HG03196 (cell line): ENCODE measurements around the gene APOB.

Source experiments
- ATAC-seq: cut with Tn5 transposase; IDR thresholded peaks from one replicate; pipeline ENCODE4 v1.9.1; 2021; ENCODE audit not compliant: unreplicated experiment

APOB gene

DNA sequence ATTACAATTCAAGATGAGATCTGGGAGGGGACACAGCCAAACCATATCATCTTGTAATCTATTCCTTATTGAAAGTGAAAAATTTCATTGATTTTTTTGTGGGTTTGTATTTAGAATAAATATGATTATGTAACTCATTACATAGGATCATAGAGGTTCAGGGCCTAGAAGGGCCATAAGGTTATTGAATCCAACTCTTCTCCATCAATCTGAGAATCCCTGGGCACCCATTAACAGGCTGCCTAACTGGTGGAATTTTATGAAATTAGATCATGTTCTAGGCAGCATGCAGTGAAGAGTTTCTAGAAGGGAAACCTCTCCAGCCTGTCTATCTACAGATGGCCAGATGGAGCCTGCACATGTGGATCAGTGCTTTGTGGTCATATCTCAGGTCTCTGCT lies 6.3 kb upstream of the APOB start:
- no peak for ATAC-seq

DNA sequence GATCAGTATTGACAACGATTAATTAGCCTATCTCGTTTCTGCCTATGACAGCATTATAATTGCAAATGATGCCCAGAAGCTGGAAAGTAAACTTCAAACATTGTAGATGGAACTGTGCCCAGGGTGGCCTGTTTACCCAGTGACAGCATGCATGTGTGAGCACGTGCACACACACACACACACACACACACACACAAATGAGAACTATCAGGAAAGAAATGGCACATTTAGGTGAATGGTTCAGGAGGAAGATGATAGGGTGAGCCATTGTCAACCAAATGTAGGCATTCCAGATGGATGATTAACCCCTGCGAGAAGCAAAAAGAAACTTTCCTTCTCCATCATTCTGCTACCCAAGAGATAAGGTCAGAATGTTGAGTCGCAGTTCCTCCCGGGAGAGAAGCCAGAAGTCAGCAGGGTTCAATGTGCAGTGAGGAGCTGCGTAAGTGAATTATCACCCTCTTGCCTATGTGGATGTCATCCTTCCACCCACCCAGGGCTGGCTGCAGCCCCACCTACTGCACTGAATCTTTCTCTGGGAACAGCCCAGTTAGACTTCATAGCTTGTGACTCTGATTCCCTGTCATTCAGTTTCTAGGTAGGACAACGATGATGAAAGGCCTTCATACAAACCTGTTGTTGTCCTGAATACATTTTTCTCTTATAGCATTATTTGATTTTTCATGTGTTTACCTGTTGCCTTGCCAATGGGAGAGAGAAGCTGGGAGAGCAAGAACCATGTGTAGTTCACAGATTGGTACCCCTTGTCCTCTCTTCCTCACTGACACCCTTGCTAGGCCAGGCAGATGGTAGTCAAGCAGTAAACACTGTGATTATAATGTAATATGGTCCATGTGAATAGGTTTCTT lies 3.5 kb upstream of the APOB start:
- no peak for ATAC-seq

DNA sequence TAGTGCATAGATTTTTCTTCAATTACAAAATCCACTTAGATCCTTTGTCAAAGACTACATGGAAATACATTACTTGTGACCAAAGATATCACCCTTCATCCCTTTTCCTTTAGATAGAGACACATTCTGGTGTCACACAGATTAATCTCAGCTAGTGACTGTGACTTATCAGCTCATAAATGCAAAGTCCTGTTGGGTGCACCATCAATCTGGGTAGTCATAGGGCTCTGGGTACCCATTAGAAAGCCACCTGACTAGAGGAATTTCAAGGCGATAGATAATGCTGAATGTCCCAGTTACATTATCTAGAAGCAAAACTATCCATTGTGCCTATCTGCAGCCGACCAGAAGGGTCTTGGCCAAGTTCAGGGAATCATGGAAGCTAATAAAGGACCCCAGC lies 2.6 kb upstream of the APOB start:
- ATAC-seq = no peak

DNA sequence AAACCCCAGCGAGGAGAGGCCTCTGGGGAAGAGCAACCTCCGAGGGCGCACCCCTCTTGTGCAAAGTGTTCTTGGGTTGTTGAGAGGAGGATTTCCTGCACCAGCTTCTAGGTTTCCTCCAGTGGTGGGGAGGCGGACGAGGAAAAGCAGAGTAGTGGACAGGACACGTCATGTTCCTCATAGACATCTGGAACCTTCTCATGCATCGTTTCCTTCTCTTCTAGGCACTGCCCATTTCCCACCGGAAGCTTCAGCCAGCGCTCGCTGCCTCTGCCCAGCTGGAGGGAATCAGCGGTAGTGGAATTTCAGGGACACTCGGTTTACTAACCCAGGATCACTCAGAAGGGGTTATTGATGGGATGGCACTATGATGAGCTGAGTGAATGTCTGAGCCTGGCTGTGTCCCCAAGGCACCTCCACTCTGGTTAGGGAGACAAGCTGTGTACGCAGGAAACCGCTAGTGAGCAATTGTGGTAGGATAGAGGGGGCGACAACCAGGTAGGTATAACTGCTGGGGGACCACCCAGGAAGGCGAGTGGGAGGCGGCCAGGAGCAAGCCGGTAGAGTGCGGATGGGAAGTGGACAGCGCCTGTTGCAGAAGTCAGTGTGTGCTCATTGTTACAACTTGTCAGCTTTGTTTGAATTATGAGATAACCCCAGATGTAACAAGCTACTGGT lies 960 bp upstream of the APOB start:
- ATAC-seq = no peak

DNA sequence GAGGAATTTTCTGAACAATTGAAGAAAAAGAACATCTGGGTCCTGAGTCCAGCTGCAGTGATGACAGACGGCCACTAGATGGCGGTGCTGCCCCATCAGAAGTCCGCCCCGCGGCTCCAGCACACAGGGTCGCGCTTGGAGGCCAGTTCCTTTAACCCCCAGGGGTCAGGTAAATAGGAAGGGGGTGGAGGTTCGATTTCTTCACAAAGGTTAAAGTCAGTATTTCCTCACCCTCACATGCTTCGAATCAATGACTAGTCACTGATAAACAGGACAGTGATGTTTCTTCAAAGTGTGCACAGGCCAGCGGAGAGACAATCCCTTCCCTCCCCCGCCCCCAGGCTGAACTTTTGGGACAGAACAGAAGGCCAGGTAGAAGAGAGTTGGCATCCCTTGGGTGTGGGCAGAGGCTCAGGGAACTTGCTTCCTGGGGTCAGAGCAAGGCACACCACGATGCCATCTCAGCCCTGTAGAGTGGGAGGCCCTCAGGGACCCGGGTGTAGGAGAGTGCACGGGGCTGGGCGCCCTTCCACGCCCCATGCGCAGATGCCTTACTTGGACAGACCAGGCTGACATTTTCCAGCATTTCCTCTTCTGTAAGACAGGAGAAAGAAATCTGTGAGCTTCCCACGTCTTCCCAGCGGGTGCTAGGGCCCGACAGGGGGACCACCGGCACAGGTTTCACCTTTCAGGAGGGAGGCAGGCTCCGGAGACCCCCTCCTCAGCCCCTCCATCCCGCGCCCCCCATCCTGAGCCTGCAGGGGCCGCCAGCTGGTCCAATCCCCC lies 722 bp downstream of the APOB start:
- peak; percentile 66 for ATAC-seq

DNA sequence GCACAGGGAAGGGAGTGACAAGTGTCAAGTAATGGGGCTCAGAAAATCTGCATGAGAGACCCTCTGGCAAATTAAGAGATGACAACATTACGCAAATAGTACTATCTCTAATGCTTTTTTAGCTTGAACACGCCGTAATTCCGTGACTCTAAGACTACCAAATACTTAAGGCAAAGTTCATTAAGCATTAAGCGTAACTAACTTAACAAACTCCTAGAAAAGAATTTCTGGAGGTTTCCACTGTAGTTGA lies 1.2 kb downstream of the APOB start:
- ATAC-seq = no peak

DNA sequence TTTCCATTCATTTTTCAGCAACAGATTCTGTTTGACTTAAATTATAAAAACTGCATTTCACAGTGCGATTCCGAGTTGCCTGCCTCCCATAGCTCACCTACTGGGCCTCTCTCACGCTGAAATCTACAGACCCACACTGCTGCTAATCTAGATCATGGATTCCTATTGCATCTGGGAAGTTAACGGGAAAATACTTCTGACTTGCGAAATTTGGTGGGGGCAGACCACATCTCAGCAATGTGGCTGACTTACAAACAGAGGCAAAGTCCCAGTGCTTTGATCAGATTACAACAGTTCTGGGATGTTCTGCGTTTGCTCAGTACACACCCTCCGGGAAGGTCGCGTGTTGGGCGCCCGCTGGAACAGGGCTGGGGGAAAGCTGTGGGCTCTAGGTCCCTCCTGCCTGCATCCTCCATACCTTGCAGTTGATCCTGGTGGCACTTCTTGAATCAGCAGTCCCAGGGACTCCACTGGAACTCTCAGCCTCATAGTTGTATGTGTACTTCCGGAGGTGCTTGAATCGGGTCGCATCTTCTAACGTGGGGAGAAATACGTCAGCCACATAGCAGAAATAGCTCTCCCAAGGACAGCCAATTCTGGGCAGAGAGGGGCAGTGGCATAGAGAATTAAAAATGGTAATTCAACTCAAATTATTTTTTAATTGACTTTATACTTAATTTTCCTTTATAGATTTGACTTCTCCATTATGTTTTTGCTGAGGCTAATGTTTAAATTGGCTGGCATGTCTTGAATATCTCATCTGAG lies 1.7 kb downstream of the APOB start:
- no peak for ATAC-seq

DNA sequence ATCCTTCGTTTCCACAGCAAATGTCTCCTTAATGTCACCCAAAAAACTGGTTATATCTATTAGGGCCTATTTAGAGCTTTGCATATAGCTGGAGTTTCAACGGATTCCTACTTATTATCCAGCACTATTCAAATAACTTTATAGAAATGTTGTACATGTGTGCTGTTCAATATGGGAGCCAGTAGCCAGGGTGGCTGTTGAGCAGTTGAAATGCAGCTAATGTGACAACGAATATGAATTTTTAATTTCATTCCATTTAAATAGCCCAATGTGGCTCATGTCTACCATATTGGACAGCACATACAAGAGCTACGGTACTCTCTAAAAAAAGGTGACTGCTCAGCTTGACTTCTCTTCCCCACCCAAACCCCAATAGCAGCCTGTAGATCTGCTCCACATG lies 2.4 kb downstream of the APOB start:
- ATAC-seq = no peak

DNA sequence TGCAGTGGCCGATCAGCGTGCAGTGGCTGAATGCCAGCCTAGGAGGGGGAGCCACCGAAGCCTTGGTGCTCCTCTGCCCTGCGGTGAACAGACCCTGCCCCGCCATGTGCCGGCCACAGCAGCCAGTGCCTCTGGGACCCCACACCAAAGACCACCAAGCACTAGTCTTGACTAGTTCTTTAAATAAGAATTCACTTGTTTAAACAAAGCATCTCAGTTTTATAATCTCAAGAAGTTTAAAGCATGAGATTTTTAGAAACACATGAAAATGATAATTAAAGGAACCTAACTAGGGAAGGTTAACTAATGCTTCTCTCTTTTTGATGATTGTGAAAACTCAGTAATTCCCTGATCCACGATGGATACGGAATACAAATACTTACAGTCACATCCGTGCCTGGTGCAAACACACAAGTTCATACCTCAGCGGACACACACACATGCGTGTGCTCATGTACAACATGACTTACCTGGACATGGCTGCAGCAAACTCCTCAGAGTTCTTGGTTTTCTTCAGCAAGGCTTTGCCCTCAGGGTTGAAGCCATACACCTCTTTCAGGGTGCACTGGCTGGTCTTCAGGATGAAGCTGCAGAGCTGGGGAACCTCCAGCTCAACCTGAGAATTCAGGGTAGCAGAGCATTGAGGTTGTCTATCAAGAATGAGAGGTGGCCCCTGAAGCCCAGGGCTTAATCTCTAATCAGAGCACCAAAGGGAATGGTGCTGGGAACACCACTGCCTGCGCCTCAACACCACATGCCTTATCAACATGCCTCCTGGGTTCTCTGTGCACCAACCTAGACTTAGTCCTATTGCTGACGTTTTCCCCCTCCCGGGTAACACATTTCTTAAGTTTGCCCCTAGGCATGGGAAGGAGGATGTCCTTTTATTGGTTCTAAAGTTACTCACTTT lies 3.1 kb downstream of the APOB start:
- no peak for ATAC-seq

DNA sequence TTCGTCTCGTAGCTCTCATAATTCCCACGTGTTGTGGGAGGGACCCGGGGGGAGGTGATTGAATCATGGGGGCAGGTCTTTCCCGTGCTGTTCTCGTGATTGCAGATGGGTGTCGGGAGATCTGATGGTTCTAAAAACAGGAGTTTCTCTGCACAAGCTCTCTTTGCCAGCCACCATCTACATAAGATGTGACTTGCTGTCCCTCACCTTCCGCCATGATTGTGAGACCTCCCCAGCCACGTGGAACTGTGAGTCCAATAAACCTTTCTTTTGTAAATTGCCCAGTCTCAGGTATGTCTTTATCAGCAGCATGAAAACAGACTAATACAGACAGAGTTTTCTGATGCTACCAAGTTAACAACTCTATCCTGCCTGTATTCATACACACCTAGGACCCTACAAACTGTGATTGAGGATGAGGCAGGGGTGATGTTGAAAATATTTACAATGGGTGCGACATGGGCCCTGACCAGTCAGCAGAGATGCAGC lies 3.9 kb downstream of the APOB start:
- no peak for ATAC-seq

DNA sequence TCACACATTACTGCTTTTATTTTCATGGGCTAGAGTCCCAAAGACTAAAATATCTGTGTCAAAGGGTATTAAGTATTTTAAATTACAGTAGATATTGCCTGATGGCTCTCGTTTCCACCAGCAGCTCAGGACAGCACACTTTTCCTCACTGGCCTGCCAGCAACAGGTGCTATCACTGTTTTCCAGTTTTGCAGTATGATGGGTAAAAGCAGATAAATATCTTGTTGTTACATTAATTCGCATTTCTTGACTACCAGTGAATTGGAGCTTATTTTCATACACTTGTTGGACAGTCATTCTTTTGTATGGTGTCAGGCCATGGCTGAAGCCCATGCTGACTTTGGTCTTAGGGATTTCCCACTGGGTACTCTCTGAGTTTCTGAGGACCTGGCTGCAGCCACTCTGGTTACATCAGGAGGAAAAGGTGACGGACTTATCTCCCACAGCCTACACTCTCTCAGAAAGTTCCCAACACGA lies 4.8 kb downstream of the APOB start:
- no peak for ATAC-seq

DNA sequence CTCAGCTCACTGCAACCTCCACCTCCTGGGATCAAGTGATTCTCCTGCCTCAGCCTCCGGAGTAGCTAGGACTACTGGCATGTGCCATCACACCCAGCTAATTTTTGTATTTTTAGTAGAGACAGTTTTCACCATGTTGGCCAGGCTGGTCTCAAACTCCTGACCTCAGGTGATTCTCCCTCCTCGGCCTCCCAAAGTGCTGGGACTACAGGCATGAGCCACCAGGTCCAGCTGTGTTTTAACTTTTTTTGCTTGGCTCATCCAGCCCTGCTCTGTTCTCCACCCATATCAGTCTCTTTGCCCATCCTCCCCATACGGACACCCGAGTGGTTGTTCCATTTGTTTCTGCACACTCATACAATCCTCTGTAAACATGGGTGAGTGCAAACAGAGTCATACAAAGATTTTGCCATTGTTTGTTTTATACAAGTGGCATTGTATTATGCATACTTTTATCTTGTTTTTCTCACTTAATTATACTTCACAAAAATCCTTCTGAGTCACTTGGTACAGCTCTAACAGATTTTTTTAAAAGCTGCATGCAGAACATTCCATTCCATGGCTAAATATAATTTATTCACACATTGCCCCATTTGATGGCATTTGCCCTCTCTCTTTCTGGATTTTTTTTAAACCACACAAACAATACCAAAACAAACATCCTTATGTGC lies 5.3 kb downstream of the APOB start:
- ATAC-seq = no peak

DNA sequence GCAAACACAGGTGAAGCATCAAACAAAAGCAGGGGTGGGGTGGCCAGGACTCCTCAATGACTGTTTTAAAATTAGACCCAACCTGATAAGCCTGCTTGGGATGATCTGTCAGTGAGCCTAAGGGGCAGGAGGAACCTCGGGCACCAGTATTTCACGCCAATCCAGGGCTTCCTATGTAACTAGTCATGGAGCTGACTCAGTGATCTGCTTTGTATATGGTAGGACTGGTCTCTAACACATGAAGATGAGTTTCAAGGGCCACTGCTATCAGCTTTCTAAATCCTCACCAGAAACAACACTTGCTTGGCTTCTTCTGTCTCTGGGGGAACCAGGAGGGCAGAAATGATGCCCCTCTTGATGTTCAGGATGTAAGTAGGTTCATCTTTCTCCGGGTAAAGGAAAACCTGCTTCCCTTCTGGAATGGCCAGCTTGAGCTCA lies 6.2 kb downstream of the APOB start:
- no peak for ATAC-seq

DNA sequence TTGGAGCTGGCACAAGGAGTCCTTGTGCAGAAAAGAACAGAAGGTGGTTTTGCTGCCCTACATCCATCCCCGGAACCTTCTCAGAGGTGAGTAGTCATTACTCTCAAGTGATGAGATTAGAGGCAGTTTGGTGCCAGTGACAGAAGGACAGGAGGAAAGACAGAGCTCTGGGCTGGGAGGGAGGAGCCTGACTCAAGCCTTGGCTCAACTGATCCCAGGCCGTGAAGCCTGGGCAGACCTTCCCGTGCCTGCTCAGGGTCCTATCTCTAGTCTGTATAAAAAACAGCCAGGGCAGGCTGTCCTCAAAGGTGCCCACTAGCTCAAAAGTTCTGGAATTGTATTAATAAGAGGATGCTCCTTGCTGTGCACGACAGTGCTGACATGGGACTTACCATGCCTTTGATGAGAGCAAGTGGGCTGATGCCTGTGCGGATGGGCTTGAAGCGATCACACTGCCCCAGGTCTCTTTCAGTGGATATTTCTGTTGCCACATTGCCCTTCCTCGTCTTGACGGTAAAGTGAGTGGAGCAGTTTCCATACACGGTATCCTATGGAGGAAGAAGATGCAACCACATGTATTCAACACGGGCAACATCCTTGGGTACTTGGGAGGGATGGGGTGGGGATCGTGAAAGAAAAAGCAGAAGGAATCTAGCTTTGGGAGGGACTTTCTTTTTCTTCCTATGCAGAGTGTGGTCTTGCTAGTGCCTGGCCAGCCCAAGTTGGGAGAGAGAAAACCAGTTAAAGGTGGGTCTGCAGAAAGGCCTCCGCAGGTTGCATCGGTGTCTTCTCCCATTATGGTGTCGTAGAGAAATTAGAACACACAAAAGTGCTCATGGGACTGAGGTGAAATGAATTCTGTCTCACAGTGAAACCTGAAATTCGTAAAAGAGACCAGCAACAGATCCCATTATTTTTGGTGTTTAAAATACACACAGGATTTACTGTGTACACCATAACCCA lies 6.9 kb downstream of the APOB start:
- ATAC-seq = no peak

DNA sequence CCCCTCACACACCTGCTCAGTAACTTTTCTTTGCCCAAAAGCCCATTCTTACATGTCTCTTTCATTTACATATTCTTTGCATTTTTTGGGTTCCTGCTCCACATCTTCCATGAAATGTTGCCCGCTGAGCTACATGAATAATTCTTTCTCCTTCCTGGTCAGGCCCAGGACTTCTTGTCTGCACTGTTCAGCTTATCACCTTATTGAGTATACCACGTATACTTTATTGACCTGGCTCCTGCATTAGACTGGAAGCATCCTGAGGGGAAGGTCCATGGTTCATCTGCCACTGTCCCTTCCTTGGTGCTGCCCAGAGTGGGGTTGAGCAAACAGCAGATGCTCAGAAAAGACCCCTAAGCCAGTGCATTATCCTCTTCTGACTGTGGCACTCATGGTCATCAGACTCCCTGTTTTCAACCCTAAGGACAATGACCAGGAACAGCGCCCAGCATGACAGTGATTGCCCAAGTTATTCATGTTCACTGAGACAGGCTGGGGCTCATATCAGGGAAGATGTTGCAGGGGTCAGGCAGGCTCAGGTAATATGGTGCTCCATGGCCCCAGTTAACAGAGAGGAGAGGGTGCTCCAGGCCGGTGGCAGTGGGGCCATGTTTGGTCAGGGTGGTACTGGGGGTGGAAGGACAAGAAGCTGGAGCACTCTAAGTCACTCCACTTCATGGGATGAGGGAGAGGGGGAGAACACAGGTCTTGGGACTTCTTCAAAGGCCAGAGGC lies 7.7 kb downstream of the APOB start:
- ATAC-seq = no peak

DNA sequence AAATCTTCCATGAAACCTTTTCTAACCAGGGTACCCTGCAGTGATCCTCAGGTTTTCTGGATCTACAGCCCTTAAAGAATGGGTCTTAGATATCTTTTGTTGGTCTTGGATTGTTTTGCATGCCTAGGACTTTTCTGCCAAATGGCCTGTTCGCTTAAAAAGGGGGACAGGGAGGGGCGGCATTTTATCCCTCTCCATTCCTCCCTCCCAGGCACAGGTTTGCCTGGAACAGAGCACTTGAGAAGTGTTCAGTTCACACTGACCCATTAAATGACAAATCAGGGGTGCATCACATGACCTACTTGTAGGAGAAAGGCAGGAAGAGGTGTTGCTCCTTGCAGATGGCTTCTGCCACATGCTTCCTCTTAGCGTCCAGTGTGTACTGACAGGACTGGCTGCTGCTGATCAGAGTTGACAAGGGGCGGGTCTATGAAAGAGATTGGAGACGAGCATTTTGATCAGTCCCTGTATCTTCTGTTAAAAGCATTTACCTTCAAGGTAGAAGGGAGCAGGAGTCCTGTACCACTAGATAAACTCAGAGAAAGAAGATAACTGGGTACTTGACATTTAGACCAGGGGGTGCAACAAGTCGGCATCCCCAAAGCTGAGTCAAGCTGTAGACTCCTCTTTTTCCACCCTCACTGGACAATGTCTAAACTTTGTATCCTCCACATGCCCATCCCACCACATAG lies 8.4 kb downstream of the APOB start:
- no peak for ATAC-seq

DNA sequence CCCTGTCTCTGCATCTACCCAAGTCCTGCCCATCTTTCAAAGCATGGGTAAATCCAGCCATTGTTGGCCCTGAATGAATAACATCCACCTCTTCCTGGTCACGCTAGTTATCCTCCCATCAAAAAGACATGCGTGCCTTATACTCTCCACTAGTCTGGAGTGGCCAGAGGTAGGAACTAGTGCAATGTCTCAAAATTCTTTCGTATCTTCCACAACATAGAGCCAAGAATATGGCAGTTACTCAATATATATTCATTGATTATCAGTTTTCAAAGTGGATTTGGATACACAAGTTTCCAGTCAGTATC lies 8.9 kb downstream of the APOB start:
- no peak for ATAC-seq
